GM21381 (cell line): ENCODE data around the gene THRA.
A peak's percentile ranks its signal among the peaks of the same experiment; 100 is the strongest.

Source experiments
- ATAC-seq: cut with Tn5 transposase; IDR thresholded peaks from one replicate; pipeline ENCODE4 v1.9.1; 2021; ENCODE audit warnings: mild to moderate bottlenecking, moderate library complexity; ENCODE audit not compliant: unreplicated experiment

Gene THRA

GRCh38 chr17:40098846-40099618 is 36.3 kb downstream of the THRA start:
- ATAC-seq = peak; percentile 50

GRCh38 chr17:40099619-40100418 is 37.1 kb downstream of the THRA start:
- no peak for ATAC-seq

- ATAC-seq = no peak
Measured at GRCh38 chr17:40100419-40100668, 37.6 kb downstream of the THRA start, which contains the start of gene NR1D1. Gene NR1D1 (minus strand): TSS chr17:40100589. CDS start chr17:40100094, 495 bp downstream.

GRCh38 chr17:40100669-40101366 is 38.1 kb downstream of the THRA start:
- no peak for ATAC-seq

GRCh38 chr17:40101367-40102210 is 38.8 kb downstream of the THRA start:
- ATAC-seq = no peak

- ATAC-seq = no peak
Measured at GRCh38 chr17:40103071-40103661, 40.4 kb downstream of the THRA start.

GRCh38 chr17:40103688-40104087 is 40.9 kb downstream of the THRA start:
- no peak for ATAC-seq

GRCh38 chr17:40104594-40105486 is 42.1 kb downstream of the THRA start:
- ATAC-seq = no peak

- no peak for ATAC-seq
Measured at GRCh38 chr17:40105861-40106759, 43.3 kb downstream of the THRA start.

- no peak for ATAC-seq
Measured at GRCh38 chr17:40106760-40107521, 44.2 kb downstream of the THRA start.

GRCh38 chr17:40107522-40108174 is 44.9 kb downstream of the THRA start:
- ATAC-seq = no peak

GRCh38 chr17:40108970-40109824 is 46.4 kb downstream of the THRA start:
- ATAC-seq = no peak

GRCh38 chr17:40110026-40110845 is 47.5 kb downstream of the THRA start:
- no peak for ATAC-seq

- no peak for ATAC-seq
Measured at GRCh38 chr17:40111221-40112128, 48.7 kb downstream of the THRA start.
